Forelimb muscle (tissue), 1 donor: Measurements from ENCODE around the gene GABRG3. TPM values are rescaled to one million over a fixed set of nuclear protein-coding genes. Genes with fewer than 3 reads are reported as not detected.

Experiments
- DNase-seq: peaks from one replicate; pipeline ENCODE4 v3.0.0-alpha.2; 2013; ENCODE audit warnings: low read depth
- polyA plus RNA-seq: library from polyadenylated mRNA; unstranded; fragments of 120-200 nt; gene quantifications from one replicate; pipeline ENCODE4 v1.2.1, GENCODE V29; 2013; ENCODE audit not compliant: insufficient read length

The GABRG3 gene
- polyA plus RNA-seq, 1 donor, result 0.22 TPM

- no peak for DNase-seq
These were observed 126.5 kb downstream of the GABRG3 start for GRCh38 chr15:27097506-27097905.

- DNase-seq, result no peak
These were observed 131.0 kb downstream of the GABRG3 start for GRCh38 chr15:27101982-27102381.

- no peak for DNase-seq
These were observed 140.3 kb downstream of the GABRG3 start for GRCh38 chr15:27111323-27111722.

DNA sequence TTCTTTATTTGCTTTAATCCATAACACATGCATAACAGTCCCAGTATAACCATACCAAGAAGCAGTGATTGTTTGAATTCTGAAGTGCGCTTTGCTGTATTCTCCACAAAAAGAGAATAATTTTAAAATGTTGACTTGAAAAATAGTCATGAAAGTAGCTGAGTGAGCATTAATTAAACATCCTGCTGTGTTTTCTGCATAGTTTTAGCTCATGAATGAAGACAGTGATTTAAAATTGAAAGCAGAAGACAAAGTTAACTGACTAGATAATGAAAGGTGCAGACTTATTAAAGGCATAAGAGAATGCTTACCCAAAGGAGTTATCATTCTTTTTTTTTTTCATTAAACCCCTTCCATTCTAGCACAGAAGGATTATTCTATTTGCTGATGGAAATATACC, 143.5 kb downstream of the GABRG3 start:
- no peak for DNase-seq

GRCh38 chr15:27119695-27120266, 148.8 kb downstream of the GABRG3 start:
- DNase-seq, result no peak

- DNase-seq, result no peak
These were observed 150.7 kb downstream of the GABRG3 start for GRCh38 chr15:27121672-27122071.

DNA sequence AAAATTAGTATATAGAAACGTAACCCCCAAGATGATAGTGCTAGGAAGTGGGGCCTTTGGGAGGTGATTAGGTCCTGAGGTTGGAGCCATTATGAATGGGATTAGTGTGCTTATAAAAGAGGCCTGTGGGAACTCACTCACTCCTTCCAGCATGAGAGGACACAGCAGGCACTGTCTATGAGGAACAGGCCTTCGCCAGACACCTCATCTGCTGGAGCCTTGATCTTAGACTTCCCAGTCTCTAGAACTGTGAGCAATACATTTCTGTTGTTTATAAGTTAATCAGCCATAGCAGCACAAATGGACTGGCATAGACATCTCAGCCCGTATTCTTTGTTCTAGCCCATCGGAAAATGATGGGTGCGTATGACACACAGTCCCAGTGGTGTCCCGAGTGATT, 152.3 kb downstream of the GABRG3 start:
- DNase-seq, result no peak

- no peak for DNase-seq
These were observed 152.8 kb downstream of the GABRG3 start for GRCh38 chr15:27123808-27124207.

DNA sequence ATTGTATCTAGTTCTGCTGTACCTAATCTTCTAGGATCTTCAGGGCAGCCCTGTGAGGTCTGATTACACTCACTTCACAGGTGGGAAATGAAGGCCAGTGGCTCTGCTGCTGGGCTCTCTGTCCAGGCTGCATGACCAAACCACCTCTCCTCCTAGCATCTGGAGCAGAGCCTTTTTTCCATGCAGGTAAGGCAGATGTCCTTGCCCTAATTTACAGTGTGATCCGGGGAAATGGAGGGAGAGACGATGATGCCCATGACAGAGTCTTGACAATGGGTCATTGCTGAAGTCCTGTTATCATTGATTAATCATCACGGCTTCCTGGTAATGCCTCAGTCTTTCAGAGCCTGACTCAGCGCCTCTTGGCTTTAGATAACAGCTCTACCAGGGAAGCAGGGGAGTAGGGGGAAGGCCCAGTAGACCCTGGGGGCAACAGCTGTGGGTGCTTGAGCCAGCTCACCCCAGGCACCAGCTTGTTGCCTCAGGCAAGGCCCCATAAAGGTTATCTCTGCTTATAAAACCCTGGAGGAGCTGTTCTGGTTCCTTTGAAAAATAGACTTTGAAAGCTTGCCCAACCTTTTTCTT, 153.4 kb downstream of the GABRG3 start:
- no peak for DNase-seq

GRCh38 chr15:27125185-27125584, 154.2 kb downstream of the GABRG3 start:
- DNase-seq, result no peak

DNA sequence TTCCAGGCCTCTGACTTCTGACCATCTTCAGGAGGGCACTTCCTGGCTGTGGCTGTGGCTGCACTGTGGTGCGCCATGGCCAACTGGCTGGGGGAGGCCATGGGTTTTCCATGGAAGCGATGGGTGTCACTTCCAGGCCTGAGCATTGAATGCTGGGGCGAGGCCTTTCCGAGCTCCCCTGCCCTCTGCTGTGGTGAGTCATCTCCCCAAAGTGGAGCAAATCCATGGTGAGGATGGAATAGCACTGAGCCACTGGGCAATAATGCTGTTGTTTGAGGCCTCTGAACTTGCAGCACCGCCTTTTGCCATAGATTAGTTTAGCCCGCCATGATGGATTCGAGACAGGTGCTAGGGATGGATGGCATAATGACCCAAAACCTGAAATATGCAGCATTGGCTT, 155.5 kb downstream of the GABRG3 start:
- no peak for DNase-seq

GRCh38 chr15:27127815-27128570, 157.0 kb downstream of the GABRG3 start:
- DNase-seq, result no peak

- DNase-seq, result no peak
These were observed 162.3 kb downstream of the GABRG3 start for GRCh38 chr15:27133249-27133648.

GRCh38 chr15:27134481-27134880, 163.5 kb downstream of the GABRG3 start:
- DNase-seq, result no peak

- DNase-seq, result no peak
These were observed 164.2 kb downstream of the GABRG3 start for GRCh38 chr15:27135151-27135550.

GRCh38 chr15:27137127-27137526, 166.1 kb downstream of the GABRG3 start:
- DNase-seq, result no peak

DNA sequence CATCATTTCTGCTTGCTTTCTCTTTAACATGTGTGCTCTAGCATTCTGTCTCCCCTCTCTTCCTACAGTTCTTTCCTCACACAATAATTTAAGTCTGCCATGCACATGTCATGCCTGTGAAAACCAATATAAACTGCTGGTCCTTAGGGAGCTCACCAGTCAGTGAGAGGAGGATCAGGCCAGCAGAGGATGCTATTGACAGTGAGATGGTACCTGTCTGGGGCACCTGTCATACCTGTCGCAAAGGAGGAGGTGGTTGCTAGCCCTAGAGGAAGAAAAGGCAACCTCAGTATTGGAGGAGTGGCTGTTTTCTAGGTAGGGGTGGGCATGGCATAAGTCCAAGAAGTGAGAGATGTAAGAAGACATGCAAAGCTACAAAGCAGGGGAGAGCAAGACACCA, 194.6 kb downstream of the GABRG3 start:
- DNase-seq, result no peak

DNA sequence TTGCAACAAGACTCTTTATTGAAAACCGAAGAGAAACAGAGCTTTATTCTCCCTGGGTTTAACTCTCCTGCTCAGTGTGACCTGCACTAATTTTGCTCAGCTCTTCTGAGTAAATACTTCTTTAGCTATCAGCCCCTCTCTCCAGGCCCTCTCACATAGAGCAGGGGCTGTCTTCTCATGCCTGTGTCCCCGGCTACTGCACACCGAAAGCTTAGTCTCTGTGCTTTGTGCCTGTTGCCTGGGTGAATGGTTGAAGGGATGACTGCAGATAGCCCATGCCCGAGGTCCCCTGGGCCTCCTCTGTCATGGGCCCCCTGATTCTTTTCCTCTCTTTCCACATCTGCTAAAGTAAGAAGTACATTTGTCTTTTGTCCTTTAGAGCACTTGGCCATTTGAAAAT, 195.9 kb downstream of the GABRG3 start:
- no peak for DNase-seq

DNA sequence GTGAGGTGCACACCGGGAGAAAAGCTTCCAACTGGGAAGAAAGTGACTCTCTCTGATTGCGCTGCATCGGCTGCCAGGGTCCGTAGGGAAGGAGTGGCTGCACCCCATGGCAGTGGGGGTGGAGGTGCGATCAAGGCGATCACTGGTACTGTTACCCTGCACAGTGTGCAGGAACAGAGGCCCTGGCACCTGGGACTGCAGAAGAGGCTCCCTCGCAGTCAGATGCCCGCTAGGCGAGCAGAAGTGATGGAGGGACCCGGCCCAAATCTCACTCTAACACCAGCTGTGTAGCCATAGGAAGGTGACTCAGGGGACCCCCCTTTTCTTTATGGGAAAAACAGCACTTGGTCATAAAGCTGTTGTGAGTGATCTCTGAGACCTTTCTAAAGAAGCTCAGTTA, 196.8 kb downstream of the GABRG3 start:
- no peak for DNase-seq

DNA sequence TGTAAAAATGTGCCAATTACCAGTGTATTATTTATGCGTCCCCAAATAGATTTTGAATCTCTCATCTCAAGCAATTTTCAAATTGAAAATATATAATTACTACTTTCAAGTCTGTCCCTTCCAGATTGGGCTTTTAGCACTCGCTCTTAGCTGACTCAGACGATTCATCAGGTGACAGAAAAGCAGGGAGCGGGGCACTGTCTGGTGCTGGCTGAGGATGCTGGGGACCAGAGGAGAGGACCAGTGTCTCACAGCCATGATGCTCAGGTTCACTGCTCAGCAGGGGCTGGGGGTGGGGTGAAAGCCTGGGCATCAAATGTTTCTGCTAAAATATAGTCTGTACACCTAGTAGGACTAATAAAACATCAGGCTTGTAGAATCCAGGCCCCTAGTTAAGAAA, 199.9 kb downstream of the GABRG3 start:
- no peak for DNase-seq

DNA sequence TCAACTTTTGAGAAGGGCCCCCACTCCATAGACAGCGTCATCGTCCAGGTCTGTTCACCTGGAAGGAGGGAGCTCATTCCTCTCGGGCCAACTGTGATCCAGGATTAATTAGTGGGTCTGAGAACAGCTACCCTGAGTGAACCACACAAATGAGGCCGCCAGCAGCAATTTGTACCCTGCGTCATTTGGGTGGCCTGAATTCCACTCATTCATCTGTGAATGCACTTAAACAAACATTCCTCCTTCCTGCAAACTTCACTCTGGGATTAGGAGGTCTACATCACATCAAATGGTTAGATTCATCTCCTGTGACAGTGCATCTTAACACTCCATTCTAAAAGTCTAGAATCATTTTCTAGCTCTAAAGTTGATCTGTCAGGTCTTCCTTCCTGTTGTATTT, 201.8 kb downstream of the GABRG3 start:
- DNase-seq, result no peak

- DNase-seq, result no peak
These were observed 204.6 kb downstream of the GABRG3 start for GRCh38 chr15:27175472-27176153.
